Testis (tissue), 3 donors: ENCODE measurements around the gene GLIS1. TPM values are rescaled to one million over a fixed set of nuclear protein-coding genes. Genes with fewer than 3 reads are reported as not detected.

ENCODE experiments used
- DNase-seq: peaks from one replicate; pipeline ENCODE4 v3.0.0-alpha.2; 2019
- H3K27ac ChIP-seq, 2 donors: fragments of 200-600 bp; sonication (generic); one replicate each; pipeline ENCODE4 v1.5.1; 2019
- H3K27me3 ChIP-seq: fragments of 200-600 bp; sonication (generic); one replicate; pipeline ENCODE4 v1.5.1; 2019
- H3K36me3 ChIP-seq: fragments of 200-600 bp; sonication (generic); one replicate; pipeline ENCODE4 v1.5.1; 2017; ENCODE audit warnings: low read depth; ENCODE audit errors: missing control alignments
- H3K4me1 ChIP-seq: fragments of 200-600 bp; sonication (generic); one replicate; pipeline ENCODE4 v1.5.1; 2019
- H3K4me3 ChIP-seq, 2 donors: fragments of 200-600 bp; sonication (generic); one replicate each; pipeline ENCODE4 v1.5.1; 2017 to 2019
- H3K9me3 ChIP-seq: fragments of 200-600 bp; sonication (generic); one replicate; pipeline ENCODE4 v1.5.1; 2017
- POLR2A ChIP-seq: fragments of 450-650 bp; IDR thresholded peaks from one replicate; pipeline ENCODE4 v1.6.1; 2017; ENCODE audit warnings: antibody characterized with exemption, mild to moderate bottlenecking, moderate library complexity
- WGBS, 2 donors: methylation state at CpG; one replicate each; pipeline ENCODE4 v1.1.5; 2018; 5-methylcytosine and 5-hydroxymethylcytosine counted together
- intact Hi-C: fragments of 100-400 bp; cut with DNase I; formaldehyde crosslinking; loops from one replicate; pipeline ENCODE4 v1.15.1; 2023; ENCODE audit warnings: low total_unique reads
- polyA plus RNA-seq: library from polyadenylated mRNA; stranded (reverse); fragments of 350-450 nt; fragmentation: Illumina TruSeq; extraction: RNeasy Lipid Tissue Mini Kit (QIAGEN cat#74804); gene quantifications from one replicate; pipeline ENCODE4 v1.2.3, GENCODE V29; 2014; ENCODE audit warnings: low read depth, low replicate concordance; ENCODE audit not compliant: insufficient read depth
- total RNA-seq, 2 donors: library from RNA; depleted of rRNA; stranded (reverse); fragments of >200 nt; gene quantifications; one replicate each; pipeline ENCODE4 v1.2.3, GENCODE V29; 2016
- TF ChIP-seq, protein P1 (sequence below), 3 experiments: fragments of 450-650 bp in 2 of 3; fragments of 200-600 bp in 1 of 3; sonication (generic) in 1 of 3; IDR thresholded peaks; one replicate each; pipeline ENCODE4 v1.5.1; 2016 to 2019; ENCODE audit warnings: antibody characterized with exemption in 3 of 3, mild to moderate bottlenecking in 2 of 3, moderate library complexity in 1 of 3

The GLIS1 gene
- total and polyA plus RNA-seq, 3 donors from 2014 or later, result 2.9 to 6.1 (median 3.8) TPM

DNA sequence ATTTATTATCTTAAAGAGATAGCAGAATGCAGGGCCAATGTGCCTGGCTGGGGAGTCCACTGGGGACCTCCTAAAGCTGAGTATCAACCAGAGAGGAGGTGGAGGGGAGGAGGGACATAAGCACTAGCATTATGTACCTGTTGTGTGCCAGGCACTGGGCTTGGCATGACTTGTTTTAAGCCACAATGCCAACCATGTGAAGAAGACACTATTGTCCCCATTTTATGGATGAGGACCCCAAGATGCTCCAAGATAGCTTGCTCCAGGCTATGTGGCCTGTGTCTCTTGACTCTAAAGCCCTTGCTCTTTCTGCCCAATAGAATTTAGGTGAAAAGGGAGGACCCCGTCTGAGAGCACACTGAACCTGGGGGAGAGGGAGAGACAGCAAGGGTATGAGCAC is 111.3 kb downstream of the GLIS1 start:
- no peak for TF ChIP-seq POLR2A
- TF ChIP-seq, protein P1, sequence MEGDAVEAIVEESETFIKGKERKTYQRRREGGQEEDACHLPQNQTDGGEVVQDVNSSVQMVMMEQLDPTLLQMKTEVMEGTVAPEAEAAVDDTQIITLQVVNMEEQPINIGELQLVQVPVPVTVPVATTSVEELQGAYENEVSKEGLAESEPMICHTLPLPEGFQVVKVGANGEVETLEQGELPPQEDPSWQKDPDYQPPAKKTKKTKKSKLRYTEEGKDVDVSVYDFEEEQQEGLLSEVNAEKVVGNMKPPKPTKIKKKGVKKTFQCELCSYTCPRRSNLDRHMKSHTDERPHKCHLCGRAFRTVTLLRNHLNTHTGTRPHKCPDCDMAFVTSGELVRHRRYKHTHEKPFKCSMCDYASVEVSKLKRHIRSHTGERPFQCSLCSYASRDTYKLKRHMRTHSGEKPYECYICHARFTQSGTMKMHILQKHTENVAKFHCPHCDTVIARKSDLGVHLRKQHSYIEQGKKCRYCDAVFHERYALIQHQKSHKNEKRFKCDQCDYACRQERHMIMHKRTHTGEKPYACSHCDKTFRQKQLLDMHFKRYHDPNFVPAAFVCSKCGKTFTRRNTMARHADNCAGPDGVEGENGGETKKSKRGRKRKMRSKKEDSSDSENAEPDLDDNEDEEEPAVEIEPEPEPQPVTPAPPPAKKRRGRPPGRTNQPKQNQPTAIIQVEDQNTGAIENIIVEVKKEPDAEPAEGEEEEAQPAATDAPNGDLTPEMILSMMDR (IDR thresholded peaks at IDR 0.05), result no peak
- intact Hi-C loops, result no loop called here
- DNase-seq, result no peak
- H3K27ac ChIP-seq, result no peak overlapping the region
- no peaks in the 10 kb centered on the region for H3K9me3 ChIP-seq
- H3K4me3 ChIP-seq, result no peak overlapping the region
- WGBS, 2 donors, result 80 to 85% methylated on average over 1 of the region's 1 CpG
- H3K36me3 ChIP-seq, result no peaks in the 10 kb centered on the region
- H3K27me3 ChIP-seq, result no peaks in the 10 kb centered on the region
- H3K4me1 ChIP-seq, result no peaks in the 10 kb centered on the region

DNA sequence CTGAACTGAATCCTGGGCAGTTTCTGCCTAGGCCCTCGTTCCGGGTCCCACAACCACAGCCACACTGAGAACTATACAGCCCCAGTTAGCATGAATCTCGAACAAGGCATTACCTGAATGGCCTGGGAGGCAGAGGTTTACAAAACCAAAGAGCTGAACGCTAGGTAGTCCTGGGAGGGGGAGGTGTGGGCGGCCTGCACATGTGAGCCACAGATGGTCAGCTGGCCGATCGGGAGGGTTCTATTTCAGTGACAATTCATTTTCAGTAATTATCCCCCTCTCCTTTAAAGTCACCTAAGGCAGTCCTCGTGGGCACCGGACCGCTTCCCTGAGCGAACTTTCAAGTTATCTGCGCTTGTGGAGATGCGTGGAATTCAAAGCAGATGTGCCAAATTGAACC is 111.9 kb downstream of the GLIS1 start:
- DNase-seq, result peak; percentile 8
- H3K4me3 ChIP-seq, result no peak overlapping the region
- no peaks in the 10 kb centered on the region for H3K4me1 ChIP-seq
- H3K27ac ChIP-seq, result no peak overlapping the region
- H3K36me3 ChIP-seq, result no peaks in the 10 kb centered on the region
- intact Hi-C loops, result no loop called here
- no peak for TF ChIP-seq POLR2A
- TF ChIP-seq, protein P1 (IDR thresholded peaks at IDR 0.05), result no peak
- 80 to 86% methylated on average over 13 of the region's 13 CpGs for WGBS, 2 donors
- H3K9me3 ChIP-seq, result no peaks in the 10 kb centered on the region
- H3K27me3 ChIP-seq, result no peaks in the 10 kb centered on the region

DNA sequence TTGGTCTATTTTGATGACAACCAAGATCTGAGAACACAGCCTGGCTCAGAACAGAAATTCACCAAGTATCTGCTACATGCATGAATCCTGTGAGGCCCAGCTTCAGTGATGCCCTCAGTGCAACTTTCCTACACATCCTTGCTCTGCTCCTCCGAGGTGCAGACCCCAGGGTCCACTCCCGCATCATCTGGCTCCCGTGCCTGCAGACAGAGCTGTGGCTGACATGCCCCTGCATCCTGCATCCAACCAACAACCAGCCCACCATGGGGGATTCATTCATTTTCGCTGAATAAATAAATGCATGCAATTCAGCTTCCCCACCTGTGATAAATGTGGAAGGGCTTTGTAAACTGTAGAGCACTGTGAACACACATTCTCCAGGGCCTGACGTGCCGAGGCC is 112.3 kb downstream of the GLIS1 start:
- intact Hi-C loops, result no loop called here
- H3K4me1 ChIP-seq, result no peaks in the 10 kb centered on the region
- WGBS, 2 donors, result 77 to 78% methylated on average over 6 of the region's 6 CpGs
- TF ChIP-seq, protein P1 (IDR thresholded peaks at IDR 0.05), result no peak
- TF ChIP-seq POLR2A, result no peak
- H3K4me3 ChIP-seq, result no peak overlapping the region
- no peaks in the 10 kb centered on the region for H3K9me3 ChIP-seq
- DNase-seq, result peak; percentile 5
- no peaks in the 10 kb centered on the region for H3K36me3 ChIP-seq
- H3K27me3 ChIP-seq, result no peaks in the 10 kb centered on the region
- no peak overlapping the region for H3K27ac ChIP-seq

DNA sequence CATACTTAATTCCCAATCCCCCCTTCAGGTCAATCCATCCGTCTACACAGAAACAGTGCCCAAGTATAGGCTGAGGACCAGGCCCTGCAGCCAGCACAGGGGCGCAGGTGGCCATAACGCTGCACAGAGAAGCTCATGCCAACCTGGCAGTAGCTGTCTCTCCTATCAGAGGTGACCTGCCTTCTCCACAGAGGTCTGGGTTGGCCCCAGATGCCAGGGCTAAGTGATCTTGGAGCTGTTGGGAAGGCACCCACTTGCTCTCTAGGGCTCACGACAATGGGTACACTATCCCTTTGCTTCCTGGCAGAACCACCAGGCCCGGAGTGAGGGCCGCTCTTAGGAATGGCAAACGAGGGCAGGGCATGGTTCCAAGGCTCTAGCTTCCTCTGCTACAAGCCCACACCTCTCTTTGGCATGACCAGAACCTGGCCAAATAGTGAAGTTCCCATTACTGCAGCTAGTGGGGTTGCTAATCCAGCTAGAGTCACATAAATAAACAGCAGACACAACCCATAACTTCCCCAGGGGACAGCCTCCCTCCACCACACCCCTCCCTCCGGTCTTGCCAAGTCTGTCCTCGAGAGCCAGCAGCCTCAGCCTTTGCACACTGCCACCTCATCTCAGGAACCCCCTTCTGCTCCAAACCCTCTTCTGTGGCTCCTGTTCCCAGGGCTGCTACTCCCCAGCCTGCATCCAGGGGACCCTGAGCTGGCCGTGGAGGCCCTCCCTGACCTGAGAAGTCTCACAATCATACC is 113.0 kb downstream of the GLIS1 start:
- Histone ChIP-seq H3K27me3 (no peaks in the 10 kb centered on the region), H3K4me1 (no peaks in the 10 kb centered on the region), H3K4me3 (no peak overlapping the region), H3K36me3 (no peaks in the 10 kb centered on the region), H3K9me3 (no peaks in the 10 kb centered on the region), H3K27ac (no peak overlapping the region)
- peak; percentile 10 for DNase-seq
- intact Hi-C loops, result no loop called here
- TF ChIP-seq POLR2A, result no peak
- 91 to 92% methylated on average over 10 of the region's 10 CpGs for WGBS, 2 donors

DNA sequence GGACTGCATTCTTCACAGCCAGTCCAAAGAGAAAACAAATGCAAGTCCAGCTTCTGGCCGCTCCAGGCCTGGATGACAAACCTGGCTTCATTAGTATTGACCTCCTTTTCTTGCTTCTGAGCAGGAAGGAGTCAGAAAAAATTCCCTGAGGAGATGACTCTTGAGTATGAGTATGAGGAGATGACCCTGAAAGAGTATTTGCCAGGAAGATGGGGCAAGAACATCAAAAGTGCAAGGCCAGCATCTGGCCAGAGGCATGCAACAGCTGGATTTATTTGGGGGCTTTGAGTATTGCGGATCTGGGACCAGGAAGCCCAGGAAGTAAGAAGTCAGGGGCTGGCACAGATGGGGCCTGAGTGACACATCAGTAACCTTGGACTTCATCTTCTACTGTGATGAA is 113.9 kb downstream of the GLIS1 start:
- Histone ChIP-seq H3K36me3 (no peaks in the 10 kb centered on the region), H3K27me3 (no peaks in the 10 kb centered on the region), H3K9me3 (no peaks in the 10 kb centered on the region), H3K27ac (no peak overlapping the region), H3K4me1 (no peaks in the 10 kb centered on the region), H3K4me3 (no peak overlapping the region)
- WGBS, 2 donors, result 83 to 89% methylated on average over 2 of the region's 2 CpGs
- DNase-seq, result peak; percentile 8
- no peak for TF ChIP-seq POLR2A
- TF ChIP-seq, protein P1 (IDR thresholded peaks at IDR 0.05), result no peak
- intact Hi-C loops, result no loop called here
